GM19240 (cell line): ENCODE data around the gene APOC1.
"Not testable (repeated sequence)": the region's sequence is repeated elsewhere in the genome, so short reads cannot be mapped to it uniquely, and the experiment has no call there.

Experiments
- DNase-seq: peaks from one replicate; pipeline ENCODE4 v3.0.0; 2011; ENCODE audit warnings: low spot score; ENCODE audit not compliant: insufficient read length

The APOC1 gene

DNA sequence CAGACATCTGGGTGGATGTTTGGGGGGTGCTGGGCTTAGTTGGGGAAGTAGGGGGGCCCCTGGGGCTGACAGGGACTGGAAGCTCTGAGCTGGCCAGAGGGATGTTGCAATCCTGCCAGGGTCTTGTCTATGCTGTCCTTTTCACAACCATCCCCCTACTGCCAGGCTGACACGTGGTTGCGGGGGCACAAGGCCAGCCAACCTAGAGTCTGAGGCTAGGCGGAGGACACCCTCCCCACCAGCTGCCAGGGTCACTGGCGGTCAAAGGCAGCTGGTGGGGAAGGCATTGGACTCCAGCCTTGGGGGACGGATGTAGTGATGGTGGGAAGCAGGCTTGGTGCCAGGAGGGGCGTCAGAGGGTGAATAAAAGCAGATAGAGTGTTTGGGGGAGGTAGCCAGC lies 1.6 kb upstream of the APOC1 start:
- no peak for DNase-seq

DNA sequence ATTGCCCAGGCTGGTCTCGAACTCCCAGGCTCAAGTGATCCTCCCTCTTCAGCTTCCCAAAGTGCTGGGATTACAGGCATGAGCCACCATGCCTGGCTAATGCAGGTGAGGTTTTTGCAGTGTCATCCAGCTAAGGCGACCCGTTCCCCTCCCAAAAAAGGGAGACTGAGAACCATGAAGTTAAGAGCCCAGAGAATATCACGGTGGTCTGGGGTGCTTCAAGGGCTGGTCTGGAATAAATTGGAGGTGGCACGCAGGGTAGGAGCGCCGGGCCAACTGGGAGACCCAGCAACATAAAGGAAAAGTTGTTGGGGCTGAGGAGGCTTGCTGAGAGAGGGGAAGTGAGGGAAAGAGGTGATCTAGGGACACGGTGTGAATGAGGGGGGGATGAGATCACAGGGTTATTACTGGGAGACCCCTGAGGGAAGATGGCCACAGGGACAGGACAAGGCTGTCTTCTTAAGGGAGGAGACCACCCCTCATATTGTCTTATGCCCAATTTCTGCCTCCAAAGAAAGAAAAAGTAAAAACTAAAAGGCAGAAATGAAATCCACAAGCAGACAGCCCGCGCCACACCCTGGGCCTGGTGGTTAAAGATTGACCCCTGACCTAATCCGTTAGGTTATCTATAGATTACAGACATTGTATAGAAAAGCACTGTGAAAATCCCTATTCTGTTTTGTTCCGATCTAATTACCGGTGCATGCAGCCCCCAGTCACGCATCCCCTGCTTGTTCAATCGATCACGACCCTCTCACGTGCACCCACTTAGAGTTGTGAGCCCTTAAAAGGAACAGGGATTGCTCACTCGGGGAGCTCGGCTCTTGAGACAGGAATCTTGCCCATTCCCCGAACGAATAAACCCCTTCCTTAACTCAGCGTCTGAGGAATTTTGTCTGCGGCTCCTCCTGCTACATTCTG lies 636 bp upstream of the APOC1 start:
- not testable (repeated sequence) for DNase-seq

DNA sequence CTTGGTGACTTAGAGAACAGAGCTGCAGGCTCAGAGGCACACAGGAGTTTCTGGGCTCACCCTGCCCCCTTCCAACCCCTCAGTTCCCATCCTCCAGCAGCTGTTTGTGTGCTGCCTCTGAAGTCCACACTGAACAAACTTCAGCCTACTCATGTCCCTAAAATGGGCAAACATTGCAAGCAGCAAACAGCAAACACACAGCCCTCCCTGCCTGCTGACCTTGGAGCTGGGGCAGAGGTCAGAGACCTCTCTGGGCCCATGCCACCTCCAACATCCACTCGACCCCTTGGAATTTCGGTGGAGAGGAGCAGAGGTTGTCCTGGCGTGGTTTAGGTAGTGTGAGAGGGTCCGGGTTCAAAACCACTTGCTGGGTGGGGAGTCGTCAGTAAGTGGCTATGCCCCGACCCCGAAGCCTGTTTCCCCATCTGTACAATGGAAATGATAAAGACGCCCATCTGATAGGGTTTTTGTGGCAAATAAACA lies 9.9 kb downstream of the APOC1 start:
- DNase-seq, result no peak

DNA sequence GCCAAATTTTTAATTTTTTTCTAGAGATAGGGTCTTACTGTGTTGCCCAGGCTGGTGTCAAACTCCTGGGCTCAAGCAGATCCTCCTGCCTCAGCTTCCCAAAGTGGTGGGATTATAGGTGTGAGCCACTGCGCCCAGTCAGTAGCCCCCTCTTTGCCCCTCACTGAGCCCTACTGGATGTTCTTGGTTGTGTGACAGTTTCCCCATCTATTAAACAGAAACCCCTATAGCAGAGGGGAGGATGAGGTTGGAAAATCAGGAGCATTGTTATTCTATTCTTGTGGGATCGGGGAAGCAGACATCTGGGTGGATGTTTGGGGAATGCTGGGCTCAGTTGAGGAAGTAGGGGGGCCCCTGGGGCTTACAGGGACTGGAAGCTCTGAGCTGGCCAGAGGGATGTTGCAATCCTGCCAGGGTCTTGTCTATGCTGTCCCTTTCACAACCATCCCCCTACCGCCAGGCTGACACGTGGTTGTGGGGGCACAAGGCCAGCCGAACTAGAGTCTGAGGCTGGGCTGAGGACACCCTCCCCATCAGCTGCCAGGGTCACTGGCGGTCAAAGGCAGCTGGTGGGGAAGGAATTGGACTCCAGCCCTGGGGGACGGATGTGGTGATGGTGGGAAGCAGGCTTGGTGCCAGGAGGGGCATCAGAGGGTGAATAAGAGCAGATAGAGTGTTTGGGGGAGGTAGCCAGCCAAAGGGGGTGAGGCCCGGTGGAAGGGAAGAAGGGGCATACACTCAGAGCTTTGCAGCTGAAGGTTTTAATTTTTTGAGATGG lies 10.9 kb downstream of the APOC1 start:
- no peak for DNase-seq

DNA sequence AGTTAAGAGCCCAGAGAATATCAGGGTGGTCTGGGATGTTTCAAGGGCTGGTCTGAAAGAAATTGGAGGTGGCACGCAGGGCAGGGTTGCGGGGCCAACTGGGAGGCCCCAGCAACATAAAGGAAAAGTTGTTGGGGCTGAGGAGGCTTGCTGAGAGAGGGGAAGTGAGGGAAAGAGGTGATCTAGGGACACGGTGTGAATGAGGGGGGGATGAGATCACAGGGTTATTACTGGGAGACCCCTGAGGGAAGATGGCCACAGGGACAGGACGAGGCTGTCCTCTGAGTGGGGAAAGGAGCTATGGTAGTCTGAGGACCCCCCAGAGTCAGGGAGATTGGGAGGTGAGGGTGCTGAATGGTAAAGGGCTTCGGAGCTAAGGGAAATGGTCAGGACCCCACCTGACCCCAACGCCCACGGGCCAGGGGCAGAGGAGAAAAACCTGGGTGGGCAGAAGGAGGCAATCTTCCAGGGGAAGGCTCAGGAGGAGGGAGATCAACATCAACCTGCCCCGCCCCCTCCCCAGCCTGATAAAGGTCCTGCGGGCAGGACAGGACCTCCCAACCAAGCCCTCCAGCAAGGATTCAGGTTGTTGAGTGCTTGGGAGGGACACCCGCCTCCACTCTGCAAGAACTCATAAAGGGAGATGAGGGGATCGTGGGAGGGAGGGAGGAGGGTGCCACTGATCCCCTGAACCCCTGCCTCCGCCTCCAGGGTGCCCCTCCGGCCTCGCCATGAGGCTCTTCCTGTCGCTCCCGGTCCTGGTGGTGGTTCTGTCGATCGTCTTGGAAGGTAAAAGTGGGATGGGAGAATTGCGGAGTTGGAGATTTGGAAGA lies 12.1 kb downstream of the APOC1 start:
- DNase-seq, result not testable (repeated sequence)

DNA sequence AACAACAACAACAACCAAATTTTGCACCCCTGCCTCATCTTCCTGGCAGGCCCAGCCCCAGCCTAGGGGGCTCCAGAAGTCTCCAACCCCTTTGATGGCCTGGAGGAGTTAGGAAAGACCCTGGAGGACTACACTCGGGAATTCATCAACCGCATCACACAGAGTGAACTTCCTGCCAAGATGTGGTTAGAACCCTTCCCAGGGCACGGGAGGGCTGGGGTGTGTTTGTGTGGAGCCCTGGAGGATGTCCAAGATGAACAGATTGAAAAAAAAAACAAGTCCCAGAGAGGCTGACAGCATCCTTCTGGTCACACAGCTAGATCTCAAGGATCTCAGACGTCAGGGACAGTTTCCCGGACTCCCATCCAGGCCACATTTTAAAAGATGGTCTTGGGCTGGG lies 13.3 kb downstream of the APOC1 start:
- no peak for DNase-seq

GRCh38 chr19:44930088-44930487 lies 15.7 kb downstream of the APOC1 start:
- no peak for DNase-seq

DNA sequence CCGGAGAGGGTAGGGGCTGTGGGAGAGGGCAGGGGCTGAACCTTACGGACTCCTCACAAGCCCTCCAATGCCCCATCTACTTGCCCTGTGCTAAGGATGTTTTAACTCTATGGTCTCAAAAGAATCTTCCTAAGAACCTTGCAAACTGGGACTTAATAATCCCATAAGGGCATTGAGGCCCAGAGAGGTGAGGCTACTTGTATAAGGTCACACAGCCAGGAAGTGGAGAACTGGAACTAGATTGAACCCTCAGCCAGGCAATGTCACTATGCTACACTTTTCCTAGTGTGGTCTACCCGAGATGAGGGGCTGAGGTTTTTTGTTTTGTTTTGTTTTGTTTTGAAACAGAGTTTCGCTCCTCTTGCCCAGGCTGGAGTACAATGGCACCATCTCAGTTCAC lies 17.1 kb downstream of the APOC1 start:
- no peak for DNase-seq

GRCh38 chr19:44939668-44940067 lies 25.3 kb downstream of the APOC1 start:
- DNase-seq, result no peak

- no peak for DNase-seq
Observed at GRCh38 chr19:44942067-44942571, 27.7 kb downstream of the APOC1 start, which contains the start of gene APOC4. TSS of gene APOC4 (plus strand) at chr19:44942237. CDS start at chr19:44942278, 41 bp downstream.

DNA sequence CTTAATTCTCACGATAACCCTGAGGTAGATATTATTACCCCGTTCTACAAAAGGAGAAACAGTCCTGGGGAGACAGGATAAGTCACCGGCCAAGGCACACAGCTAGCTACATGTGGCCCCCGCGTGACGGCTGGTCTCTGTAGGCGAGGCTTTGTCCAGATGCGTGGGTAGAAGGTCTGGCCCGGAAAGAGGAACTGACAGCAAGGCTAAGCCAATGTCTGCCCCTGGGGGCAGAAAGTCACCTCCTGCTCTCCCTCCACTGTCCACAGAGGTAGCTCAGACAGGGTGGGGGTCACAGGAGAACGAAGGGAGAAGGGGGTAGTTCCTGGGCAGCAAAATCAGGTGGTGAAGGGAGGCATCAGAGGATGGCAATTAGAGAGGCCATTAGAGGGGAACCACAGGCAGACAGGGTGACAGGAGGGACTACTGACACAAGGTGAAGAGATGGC lies 29.4 kb downstream of the APOC1 start:
- DNase-seq, result peak; percentile 75

GRCh38 chr19:44947041-44947581 lies 32.7 kb downstream of the APOC1 start:
- no peak for DNase-seq

DNA sequence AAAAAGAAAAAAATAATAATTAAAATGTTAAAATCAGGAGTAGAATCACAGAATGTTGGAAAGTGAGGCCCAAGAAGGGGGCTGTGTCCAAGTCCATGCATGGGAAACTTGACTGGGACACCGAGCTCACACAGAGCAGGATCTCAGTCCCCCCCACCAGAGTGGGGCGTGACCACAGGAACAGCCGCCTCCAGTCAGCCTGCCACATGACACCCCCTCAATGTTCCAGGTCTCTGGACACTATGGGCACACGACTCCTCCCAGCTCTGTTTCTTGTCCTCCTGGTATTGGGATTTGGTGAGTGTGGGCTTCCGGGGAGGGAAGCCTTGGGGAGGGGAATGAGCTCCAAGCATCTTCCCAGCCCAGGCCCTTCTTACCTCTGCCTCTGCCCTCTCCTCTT lies 33.8 kb downstream of the APOC1 start:
- DNase-seq, result no peak

GRCh38 chr19:44948763-44949374 lies 34.5 kb downstream of the APOC1 start:
- DNase-seq, result no peak

DNA sequence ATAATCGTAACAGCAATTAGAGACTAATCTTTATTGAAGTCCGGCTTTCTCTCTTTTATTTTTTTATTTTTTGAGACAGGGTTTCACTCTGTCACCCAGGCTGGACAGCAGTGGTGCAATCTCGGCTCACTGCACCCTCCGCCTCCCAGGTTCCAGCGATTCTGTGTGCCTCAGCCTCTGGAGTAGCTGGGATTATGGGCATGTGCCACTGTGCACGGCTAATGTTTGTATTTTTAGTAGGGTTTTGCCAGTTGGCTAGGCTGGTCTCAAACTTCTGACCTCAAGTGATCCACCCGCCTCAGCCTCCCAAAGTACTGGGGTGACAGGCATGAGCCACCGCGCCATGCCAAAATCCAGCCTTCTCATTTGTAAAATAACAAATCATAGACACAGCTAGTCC lies 35.1 kb downstream of the APOC1 start:
- DNase-seq, result no peak

GRCh38 chr19:44951179-44952159 lies 37.1 kb downstream of the APOC1 start:
- DNase-seq, result peak; percentile 56

- no peak for DNase-seq
Observed at GRCh38 chr19:44954278-44954648, 39.9 kb downstream of the APOC1 start.

GRCh38 chr19:44954649-44955504 lies 40.5 kb downstream of the APOC1 start, which contains the start of gene CLPTM1:
TSS of gene CLPTM1 (plus strand) at chr19:44955380. CDS start at chr19:44955396, 16 bp downstream.
- peak; percentile 94 for DNase-seq
